Transverse colon (tissue), 4 donors: ENCODE data around the gene KRTAP10-6. TPM values are rescaled to one million over a fixed set of nuclear protein-coding genes. Genes with fewer than 3 reads are reported as not detected.
"Not testable (repeated sequence)": the region's sequence is repeated elsewhere in the genome, so short reads cannot be mapped to it uniquely, and the experiment has no call there.

Experiments used
- DNase-seq: peaks from one replicate; pipeline ENCODE4 v3.0.0-alpha.2; 2019
- H3K27ac ChIP-seq, 4 donors: fragments of 200-600 bp; sonication (generic); 2 replicates each; pipeline ENCODE4 v1.5.1; 2016 to 2018; ENCODE audit warnings: inconsistent platforms in 4 of 4
- H3K27me3 ChIP-seq: fragments of 200-600 bp; sonication (generic); 2 replicates; pipeline ENCODE4 v1.5.1; 2017; ENCODE audit warnings: inconsistent platforms
- H3K36me3 ChIP-seq, 4 donors: fragments of 200-600 bp; sonication (generic); 2 replicates each; pipeline ENCODE4 v1.5.1; 2017 to 2019; ENCODE audit warnings: inconsistent platforms in 4 of 4
- H3K4me1 ChIP-seq, 4 donors: fragments of 200-600 bp; sonication (generic); 2 replicates each; pipeline ENCODE4 v1.5.1; 2017 to 2020; ENCODE audit warnings: inconsistent platforms in 4 of 4
- H3K4me3 ChIP-seq, 4 donors: fragments of 200-600 bp; sonication (generic); 1 replicate in 1 of 4; 2 replicates in 3 of 4; pipeline versions ENCODE4 v1.5.1 to v1.6.1; 2017 to 2019; ENCODE audit warnings: inconsistent platforms in 4 of 4
- H3K9me3 ChIP-seq, 2 donors: fragments of 200-600 bp; sonication (generic); 2 replicates each; pipeline ENCODE4 v1.5.1; 2017 to 2019; ENCODE audit warnings: inconsistent platforms in 2 of 2
- EP300 ChIP-seq: sonication (generic); formaldehyde crosslinking; IDR thresholded peaks from one replicate; pipeline ENCODE4 v1.6.1; 2017; ENCODE audit warnings: antibody characterized with exemption, low read depth
- POLR2A ChIP-seq: fragments of 450-650 bp; IDR thresholded peaks from one replicate; pipeline ENCODE4 v1.6.1; 2016; ENCODE audit warnings: antibody characterized with exemption, mild to moderate bottlenecking, moderate library complexity
- POLR2AphosphoS5 ChIP-seq, 3 donors: sonication (generic); formaldehyde crosslinking; IDR thresholded peaks; one replicate each; pipeline ENCODE4 v1.6.1; 2016; ENCODE audit warnings: antibody characterized with exemption in 3 of 3
- WGBS, 2 donors: methylation state at CpG; one replicate each; pipeline ENCODE4 v1.1.5; 2018; ENCODE audit warnings: low coverage in 1 of 2; 5-methylcytosine and 5-hydroxymethylcytosine counted together
- in situ Hi-C, 4 donors: fragments of 200-750 bp; cut with MboI; loops; one replicate each; pipeline versions ENCODE4 v1.15.0 to v1.15.1; 2017; ENCODE audit warnings: low sequenced_read_pairs in 3 of 4, low pct_ligation_motif_present in 1 of 4, low pct_unique_long_range_greater_than_20kb in 1 of 4
- intact Hi-C: fragments of 100-400 bp; cut with DNase I; formaldehyde crosslinking; loops from one replicate; pipeline ENCODE4 v1.15.1; 2023; ENCODE audit warnings: low total_unique reads
- total RNA-seq, 4 donors: library from RNA; depleted of rRNA; stranded (reverse); fragments of >200 nt; gene quantifications; one replicate each; pipeline ENCODE4 v1.1.0, GENCODE V29; 2016
- TF ChIP-seq, protein P1 (sequence below), 5 experiments: fragments of 200-600 bp in 3 of 5; fragments of 450-650 bp in 2 of 5; sonication (generic) in 3 of 5; IDR thresholded peaks; 1 replicate in 2 of 5; 2 replicates in 3 of 5; pipeline ENCODE4 v1.5.1; 2016 to 2017; ENCODE audit warnings: antibody characterized with exemption in 5 of 5, inconsistent platforms in 3 of 5, mild to moderate bottlenecking in 2 of 5, moderate library complexity in 1 of 5

Gene KRTAP10-6
- total RNA-seq, 4 donors from 2014 or later, result not detected

DNA sequence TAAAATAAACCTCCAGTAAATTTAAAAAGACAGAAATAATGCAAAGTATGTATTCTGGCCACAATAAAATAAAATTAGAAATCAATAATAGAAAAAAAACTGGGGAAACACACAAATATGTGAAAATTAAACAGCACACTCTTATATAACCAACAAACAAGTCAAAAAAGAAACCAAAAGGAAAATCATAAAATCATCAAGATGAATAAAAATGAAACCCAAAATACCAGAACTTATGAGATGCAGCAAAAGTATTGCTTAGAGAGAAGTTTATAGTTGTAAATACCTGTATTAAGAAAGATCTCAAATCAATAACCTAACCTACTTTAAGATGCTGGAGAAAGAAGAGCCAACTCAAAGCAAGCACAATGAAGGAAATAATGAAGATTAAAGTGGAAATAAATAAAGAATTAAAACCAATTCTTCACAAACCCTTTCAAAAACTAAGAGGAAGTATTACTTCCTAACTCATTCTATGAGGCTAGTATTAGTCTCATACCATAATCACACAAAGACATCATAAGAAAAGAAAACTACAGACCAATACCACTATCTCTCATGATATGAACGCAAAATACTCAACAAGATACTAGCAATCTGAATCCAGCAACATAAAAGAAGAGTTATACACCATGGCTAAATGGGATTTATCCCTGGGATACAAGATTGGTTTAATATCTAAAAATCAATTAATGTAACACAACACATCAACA lies 27.3 kb downstream of the KRTAP10-6 start:
- Histone ChIP-seq H3K27me3 (peaks cover 6% of the 10 kb centered on the region), H3K4me3 (no peak overlapping the region), H3K36me3 (no peaks in the 10 kb centered on the region), H3K4me1 (no peaks in the 10 kb centered on the region), H3K9me3 (no peaks in the 10 kb centered on the region), H3K27ac (no peak overlapping the region)
- TF ChIP-seq POLR2A, result no peak
- TF ChIP-seq POLR2AphosphoS5 (IDR thresholded peaks at IDR 0.05), result no peak
- 0 to 27% methylated on average over 1 of the region's 1 CpG for WGBS, 2 donors
- in situ Hi-C loops (no loop called here), intact Hi-C loops (no loop called here)
- DNase-seq, result no peak

DNA sequence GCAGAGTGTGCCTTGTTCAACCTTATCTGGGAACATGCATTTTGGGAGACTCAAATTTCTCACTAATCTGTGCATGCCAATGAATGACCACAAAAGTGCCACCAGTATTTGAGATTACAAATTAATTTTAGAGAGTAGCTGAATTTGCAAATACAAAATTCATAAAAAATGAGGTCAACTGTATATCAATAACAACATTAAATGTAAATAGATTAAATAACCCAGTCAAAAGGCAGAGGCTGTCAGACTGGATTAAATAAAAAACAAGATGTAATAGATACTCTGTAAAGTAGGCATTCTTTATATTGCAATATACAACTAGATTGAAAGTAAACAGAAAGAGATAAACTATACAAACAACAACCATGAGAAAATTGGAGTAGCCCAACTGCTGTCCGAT lies 28.2 kb downstream of the KRTAP10-6 start:
- 75 to 91% methylated on average over 1 of the region's 1 CpG for WGBS, 2 donors
- intact Hi-C loops, result no loop called here

DNA sequence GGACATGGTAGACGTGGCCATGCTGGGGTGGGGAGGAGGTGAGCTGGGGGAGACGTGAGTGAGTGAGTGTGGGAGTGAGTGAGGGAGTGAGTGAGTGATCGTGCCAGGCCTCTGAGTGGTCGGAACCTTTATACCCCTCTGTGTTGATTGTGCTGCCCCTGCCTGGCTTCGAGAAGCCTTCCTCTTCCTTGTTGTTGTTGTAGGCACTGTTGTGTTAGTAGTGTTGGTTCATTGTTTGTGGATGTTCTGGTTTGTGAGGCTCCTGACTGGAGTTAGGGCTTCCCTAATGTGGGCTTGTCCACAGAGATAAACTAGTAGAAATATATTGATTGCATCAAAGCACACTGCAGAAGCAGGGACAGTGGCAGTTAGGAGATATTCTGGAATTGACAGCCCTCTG lies 33.6 kb downstream of the KRTAP10-6 start, which contains the start of gene KRTAP10-3:
KRTAP10-3 (minus strand) TSS at position 101 of the 400 bp plus-strand sequence; CDS start at position 21, 80 bp downstream.
- H3K27ac ChIP-seq, result no peak within 1 kb of the TSS
- H3K27me3 ChIP-seq, result peaks cover 25% of the 10 kb centered on the region
- in situ Hi-C loops (no loop called here), intact Hi-C loops (no loop called here)
- no peaks in the 10 kb centered on the region for H3K36me3 ChIP-seq
- no peak within 1 kb of the TSS for H3K4me3 ChIP-seq
- WGBS, 2 donors, result 66% methylated on average over 5 of the region's 5 CpGs; no CpG with 5 or more reads in 1 of the 2 donors
- DNase-seq, result no peak
- no peaks in the 10 kb centered on the region for H3K4me1 ChIP-seq
- TF ChIP-seq POLR2AphosphoS5 (IDR thresholded peaks at IDR 0.05) (no peak), POLR2A (no peak), EP300 (no peak)
- TF ChIP-seq, protein P1, sequence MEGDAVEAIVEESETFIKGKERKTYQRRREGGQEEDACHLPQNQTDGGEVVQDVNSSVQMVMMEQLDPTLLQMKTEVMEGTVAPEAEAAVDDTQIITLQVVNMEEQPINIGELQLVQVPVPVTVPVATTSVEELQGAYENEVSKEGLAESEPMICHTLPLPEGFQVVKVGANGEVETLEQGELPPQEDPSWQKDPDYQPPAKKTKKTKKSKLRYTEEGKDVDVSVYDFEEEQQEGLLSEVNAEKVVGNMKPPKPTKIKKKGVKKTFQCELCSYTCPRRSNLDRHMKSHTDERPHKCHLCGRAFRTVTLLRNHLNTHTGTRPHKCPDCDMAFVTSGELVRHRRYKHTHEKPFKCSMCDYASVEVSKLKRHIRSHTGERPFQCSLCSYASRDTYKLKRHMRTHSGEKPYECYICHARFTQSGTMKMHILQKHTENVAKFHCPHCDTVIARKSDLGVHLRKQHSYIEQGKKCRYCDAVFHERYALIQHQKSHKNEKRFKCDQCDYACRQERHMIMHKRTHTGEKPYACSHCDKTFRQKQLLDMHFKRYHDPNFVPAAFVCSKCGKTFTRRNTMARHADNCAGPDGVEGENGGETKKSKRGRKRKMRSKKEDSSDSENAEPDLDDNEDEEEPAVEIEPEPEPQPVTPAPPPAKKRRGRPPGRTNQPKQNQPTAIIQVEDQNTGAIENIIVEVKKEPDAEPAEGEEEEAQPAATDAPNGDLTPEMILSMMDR (IDR thresholded peaks at IDR 0.05), result no peak
- H3K9me3 ChIP-seq, result no peaks in the 10 kb centered on the region

More for the DNA sequence above, 28.2 kb downstream of the KRTAP10-6 start:
- Histone ChIP-seq H3K27me3 (peaks cover 6% of the 10 kb centered on the region), H3K36me3 (no peaks in the 10 kb centered on the region), H3K4me1 (no peaks in the 10 kb centered on the region), H3K4me3 (no peak overlapping the region), H3K27ac (no peak overlapping the region), H3K9me3 (no peaks in the 10 kb centered on the region)
- DNase-seq, result no peak
- in situ Hi-C loops, result no loop called here
- TF ChIP-seq POLR2AphosphoS5 (IDR thresholded peaks at IDR 0.05), result no peak
- TF ChIP-seq POLR2A, result no peak
- TF ChIP-seq, protein P1 (IDR thresholded peaks at IDR 0.05), result no peak

DNA sequence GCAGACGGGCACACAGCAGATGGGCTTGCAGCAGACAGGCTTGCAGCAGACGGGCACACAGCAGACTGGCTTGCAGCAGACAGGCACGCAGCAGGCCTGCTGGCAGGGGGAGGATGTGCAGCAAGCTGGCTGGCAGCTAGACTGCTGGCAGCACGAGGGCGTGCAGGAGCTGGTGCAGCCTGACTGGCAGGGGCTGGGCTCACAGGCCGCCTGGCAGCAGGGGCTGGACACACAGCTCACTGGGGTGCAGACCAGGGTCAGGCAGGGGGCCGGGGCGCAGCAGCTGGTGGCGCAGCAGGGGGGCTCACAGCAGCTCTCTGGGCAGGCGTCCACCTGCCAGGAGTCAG lies 34.0 kb downstream of the KRTAP10-6 start:
- H3K4me3 ChIP-seq, intact Hi-C loops, in situ Hi-C loops, H3K4me1 ChIP-seq, DNase-seq, H3K36me3 ChIP-seq, H3K9me3 ChIP-seq, H3K27ac ChIP-seq: not testable (repeated sequence)
- peaks cover 23% of the 10 kb centered on the region for H3K27me3 ChIP-seq
- WGBS, 2 donors, result 75% methylated on average over 6 of the region's 10 CpGs; no CpG with 5 or more reads in 1 of the 2 donors

DNA sequence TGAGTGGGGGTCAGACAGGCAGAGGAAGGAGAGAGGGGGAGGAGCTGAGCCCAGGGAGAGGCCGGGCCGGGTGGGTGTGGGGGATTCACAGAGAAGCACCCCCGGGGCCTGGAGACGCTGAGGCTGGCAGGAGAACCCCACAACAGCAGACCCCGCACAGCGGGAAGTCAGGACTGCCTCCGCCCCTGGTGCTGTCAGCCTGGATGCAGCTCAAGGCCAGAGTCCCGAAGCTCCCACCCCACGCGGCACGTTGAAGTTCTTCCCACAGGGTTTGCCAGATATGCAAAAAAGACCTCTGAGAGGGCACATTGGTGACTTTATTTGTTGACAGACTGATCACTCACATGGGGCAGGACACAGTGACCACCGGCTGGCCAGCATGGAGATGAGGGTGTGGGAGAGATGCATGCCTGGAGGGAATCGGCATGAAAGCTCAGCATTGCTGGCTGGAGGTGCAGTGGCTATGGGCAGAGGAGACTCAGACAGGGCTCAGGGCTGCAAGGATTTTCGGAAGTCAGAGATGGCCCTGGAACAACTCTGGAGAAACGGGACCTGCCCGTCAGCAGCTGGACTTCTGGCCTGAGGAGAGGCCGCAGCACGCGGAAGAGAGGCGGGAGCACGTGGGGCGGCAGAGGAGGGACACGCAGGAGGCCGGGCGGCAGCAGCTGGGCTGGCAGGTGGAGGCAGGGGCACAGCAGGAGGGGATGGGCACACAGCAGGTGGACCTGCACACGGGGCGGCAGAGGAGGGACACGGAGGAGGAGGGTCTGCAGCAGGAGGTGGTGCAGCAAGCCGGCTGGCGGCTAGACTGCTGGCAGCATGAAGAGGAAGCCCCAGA lies 34.6 kb downstream of the KRTAP10-6 start:
- no peaks in the 10 kb centered on the region for H3K4me1 ChIP-seq
- no peak overlapping the region for H3K4me3 ChIP-seq
- no peaks in the 10 kb centered on the region for H3K36me3 ChIP-seq
- H3K27me3 ChIP-seq, result peaks cover 23% of the 10 kb centered on the region
- H3K9me3 ChIP-seq, result no peaks in the 10 kb centered on the region
- no peak for TF ChIP-seq EP300
- TF ChIP-seq POLR2A, result no peak
- TF ChIP-seq, protein P1 (IDR thresholded peaks at IDR 0.05), result no peak
- no peak for TF ChIP-seq POLR2AphosphoS5 (IDR thresholded peaks at IDR 0.05)
- no peak for DNase-seq
- in situ Hi-C loops, result no loop called here
- WGBS, 2 donors, result 39 to 68% methylated on average over 5 to 30 of the region's 30 CpGs
- intact Hi-C loops, result no loop called here
- H3K27ac ChIP-seq, result no peak overlapping the region
